Stomach (tissue), 4 donors: Measurements from ENCODE around the gene HSPBAP1.

Experiments
- CTCF ChIP-seq, 7 experiments: fragments of 450-650 bp in 4 of 7; fragments of 200-600 bp in 3 of 7; sonication (generic) in 3 of 7; IDR thresholded peaks; one replicate each; pipeline ENCODE4 v1.5.1; 2016 to 2019; ENCODE audit warnings: antibody characterized with exemption in 7 of 7, control low read depth in 2 of 7, mild to moderate bottlenecking in 1 of 7
- POLR2A ChIP-seq, 4 donors: fragments of 450-650 bp; IDR thresholded peaks; one replicate each; pipeline ENCODE4 v1.6.1; 2016; ENCODE audit warnings: antibody characterized with exemption in 4 of 4, control low read depth in 2 of 4, mild to moderate bottlenecking in 1 of 4, moderate library complexity in 1 of 4

GRCh38 chr3:122739172-122739571 is 54.5 kb downstream of the HSPBAP1 start:
- no peak for TF ChIP-seq CTCF (IDR thresholded peaks at IDR 0.05)
- no peak for TF ChIP-seq POLR2A (IDR thresholded peaks at IDR 0.05)
